BE2C (cell line): ENCODE data around the gene TMEM242.

Experiments
- DNase-seq: peaks from one replicate; pipeline ENCODE4 v3.0.0-alpha.2; 2020
- H3K27me3 ChIP-seq: fragments of 250-450 bp; sonication (Bioruptor Pico); 2 replicates; pipeline ENCODE4 v1.5.1; 2020; ENCODE audit warnings: mild to moderate bottlenecking
- H3K36me3 ChIP-seq: fragments of 250-450 bp; sonication (Bioruptor Pico); 2 replicates; pipeline ENCODE4 v1.5.1; 2020; ENCODE audit warnings: mild to moderate bottlenecking
- H3K4me1 ChIP-seq: fragments of 250-450 bp; sonication (Bioruptor Pico); 2 replicates; pipeline ENCODE4 v1.5.1; 2020
- H3K4me3 ChIP-seq: 2 replicates; pipeline ENCODE4 v1.5.1; 2011; ENCODE audit warnings: low read depth, low read length
- H3K9me3 ChIP-seq: fragments of 250-450 bp; sonication (Bioruptor Pico); 2 replicates; pipeline ENCODE4 v1.5.1; 2020
- TF ChIP-seq, protein P1 (sequence below): IDR thresholded peaks from 2 replicates; pipeline ENCODE4 v1.5.1; 2012; ENCODE audit warnings: mild to moderate bottlenecking, low read depth, low read length

The TMEM242 gene

GRCh38 chr6:157290797-157291196, 32.5 kb downstream of the TMEM242 start:
- DNase-seq: no peak
- no peaks in the 10 kb centered on the region for H3K9me3 ChIP-seq
- H3K4me3 ChIP-seq: no peak overlapping the region
- peaks cover 3% of the 10 kb centered on the region for H3K36me3 ChIP-seq
- no peaks in the 10 kb centered on the region for H3K4me1 ChIP-seq
- TF ChIP-seq, protein P1, sequence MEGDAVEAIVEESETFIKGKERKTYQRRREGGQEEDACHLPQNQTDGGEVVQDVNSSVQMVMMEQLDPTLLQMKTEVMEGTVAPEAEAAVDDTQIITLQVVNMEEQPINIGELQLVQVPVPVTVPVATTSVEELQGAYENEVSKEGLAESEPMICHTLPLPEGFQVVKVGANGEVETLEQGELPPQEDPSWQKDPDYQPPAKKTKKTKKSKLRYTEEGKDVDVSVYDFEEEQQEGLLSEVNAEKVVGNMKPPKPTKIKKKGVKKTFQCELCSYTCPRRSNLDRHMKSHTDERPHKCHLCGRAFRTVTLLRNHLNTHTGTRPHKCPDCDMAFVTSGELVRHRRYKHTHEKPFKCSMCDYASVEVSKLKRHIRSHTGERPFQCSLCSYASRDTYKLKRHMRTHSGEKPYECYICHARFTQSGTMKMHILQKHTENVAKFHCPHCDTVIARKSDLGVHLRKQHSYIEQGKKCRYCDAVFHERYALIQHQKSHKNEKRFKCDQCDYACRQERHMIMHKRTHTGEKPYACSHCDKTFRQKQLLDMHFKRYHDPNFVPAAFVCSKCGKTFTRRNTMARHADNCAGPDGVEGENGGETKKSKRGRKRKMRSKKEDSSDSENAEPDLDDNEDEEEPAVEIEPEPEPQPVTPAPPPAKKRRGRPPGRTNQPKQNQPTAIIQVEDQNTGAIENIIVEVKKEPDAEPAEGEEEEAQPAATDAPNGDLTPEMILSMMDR: no peak
- no peaks in the 10 kb centered on the region for H3K27me3 ChIP-seq

DNA sequence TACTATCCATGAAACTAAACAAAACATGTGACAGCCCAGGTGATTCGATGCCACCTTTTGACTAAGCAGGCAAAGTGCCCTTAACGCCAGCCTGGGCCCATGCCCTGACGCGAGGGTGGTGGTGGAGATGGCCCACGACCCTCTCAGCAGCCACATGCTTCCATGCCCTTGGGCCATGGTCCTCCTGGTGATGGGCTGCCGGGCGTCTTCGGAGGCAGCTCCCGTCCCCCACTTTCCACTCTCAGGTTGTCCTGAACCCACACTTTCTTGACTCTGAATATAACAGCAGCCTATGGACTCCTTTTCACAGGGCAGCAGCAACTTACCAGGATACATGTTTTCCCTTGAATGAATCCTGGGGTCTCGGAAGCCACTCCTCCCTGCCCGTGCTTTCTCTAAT, 33.6 kb downstream of the TMEM242 start:
- peaks cover 3% of the 10 kb centered on the region for H3K36me3 ChIP-seq
- no peaks in the 10 kb centered on the region for H3K4me1 ChIP-seq
- H3K27me3 ChIP-seq: no peaks in the 10 kb centered on the region
- H3K9me3 ChIP-seq: no peaks in the 10 kb centered on the region
- no peak overlapping the region for H3K4me3 ChIP-seq
- no peak for DNase-seq
- TF ChIP-seq, protein P1: no peak

- H3K4me1 ChIP-seq: no peaks in the 10 kb centered on the region
- TF ChIP-seq, protein P1: no peak
- H3K36me3 ChIP-seq: peaks cover 3% of the 10 kb centered on the region
- no peak for DNase-seq
- no peaks in the 10 kb centered on the region for H3K9me3 ChIP-seq
- H3K27me3 ChIP-seq: no peaks in the 10 kb centered on the region
- H3K4me3 ChIP-seq: no peak overlapping the region
Observed at GRCh38 chr6:157288575-157288974, 34.7 kb downstream of the TMEM242 start.

GRCh38 chr6:157287923-157288322, 35.4 kb downstream of the TMEM242 start:
- Histone ChIP-seq H3K4me3 (no peak overlapping the region), H3K27me3 (no peaks in the 10 kb centered on the region), H3K4me1 (no peaks in the 10 kb centered on the region), H3K9me3 (no peaks in the 10 kb centered on the region), H3K36me3 (peaks cover 3% of the 10 kb centered on the region)
- TF ChIP-seq, protein P1: no peak
- no peak for DNase-seq

GRCh38 chr6:157287247-157287850, 36.0 kb downstream of the TMEM242 start:
- no peaks in the 10 kb centered on the region for H3K9me3 ChIP-seq
- H3K4me3 ChIP-seq: no peak overlapping the region
- peaks cover 2% of the 10 kb centered on the region for H3K36me3 ChIP-seq
- H3K4me1 ChIP-seq: no peaks in the 10 kb centered on the region
- TF ChIP-seq, protein P1: no peak
- DNase-seq: no peak
- no peaks in the 10 kb centered on the region for H3K27me3 ChIP-seq

DNA sequence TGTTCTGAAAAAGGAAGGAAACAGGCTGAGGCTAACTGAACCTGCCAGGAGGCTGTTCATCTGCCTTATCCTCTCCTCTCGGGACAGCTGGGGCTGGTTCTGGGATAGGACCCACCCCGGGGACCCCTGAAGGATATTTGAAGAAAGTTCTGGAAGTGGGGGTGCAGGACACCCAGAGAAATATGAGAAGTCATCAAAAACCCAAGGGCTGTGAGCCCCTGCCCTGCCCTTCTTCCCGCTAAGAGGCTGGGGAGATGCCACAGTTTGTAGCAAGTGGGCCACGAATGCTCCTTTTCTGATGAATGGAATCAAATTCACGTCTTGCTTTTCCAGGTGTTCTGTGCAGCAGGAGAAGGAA, 37.9 kb downstream of the TMEM242 start:
- TF ChIP-seq, protein P1: no peak
- Histone ChIP-seq H3K9me3 (no peaks in the 10 kb centered on the region), H3K4me1 (no peaks in the 10 kb centered on the region), H3K36me3 (no peaks in the 10 kb centered on the region; the same call in 1 of the 2 replicates), H3K4me3 (no peak overlapping the region), H3K27me3 (no peaks in the 10 kb centered on the region)
- no peak for DNase-seq
